ENCODE results near the gene RAB44. TPM values are rescaled to one million over a fixed set of nuclear protein-coding genes. Genes with fewer than 3 reads are reported as not detected.

RAB44 gene
- polyA plus RNA-seq, 2 of the 4 experiments (the other 2 are of a cell fraction): 0.04 to 0.09 TPM

- no peaks in the 10 kb centered on the region for H3K9me3 ChIP-seq
- TF ChIP-seq HOXA7 (CRISPR knock-in tag; IDR thresholded peaks at IDR 0.05) (no peak), JUNB (IDR thresholded peaks at IDR 0.05) (no peak), BHLHE40 (IDR thresholded peaks at IDR 0.05; ENCODE audit: low read depth, low read length) (no peak), RARB (CRISPR knock-in tag; IDR thresholded peaks at IDR 0.05) (no peak), NR3C1 (IDR thresholded peaks at IDR 0.05) (no peak), HES2 (IDR thresholded peaks at IDR 0.05) (no peak), ATOH8 (CRISPR knock-in tag; IDR thresholded peaks at IDR 0.05; ENCODE audit: low read depth) (no peak)
- ChIA-PET CTCF (interaction anchor here (0.5 to 2.7 kb wide), 4 partner anchors 31 to 299 kb away, joined by 4 to 16 read pairs (median 10); no protein-coding TSS in a partner anchor), POLR2A (no interaction called here)
- FAIRE-seq (no peak), ATAC-seq (no peak), DNase-seq (ENCODE audit: low read depth in 1 of 2, low spot score in 1 of 2) (no peak)
- H3K4me2 ChIP-seq: no peak overlapping the region
- H3K4me1 ChIP-seq: no peaks in the 10 kb centered on the region
- H3K4me3 ChIP-seq: no peak overlapping the region
- no peak overlapping the region for H3K27ac ChIP-seq
- WGBS (ENCODE audit: missing lambda C conversion rate): 88% methylated on average over 5 of the region's 7 CpGs
Observed at GRCh38 chr6:36727505-36728021, 29.9 kb downstream of the RAB44 start.

GRCh38 chr6:36728289-36729160 is 30.9 kb downstream of the RAB44 start:
- WGBS (ENCODE audit: missing lambda C conversion rate): 74% methylated on average over 11 of the region's 11 CpGs
- TF ChIP-seq POLR2A (IDR thresholded peaks at IDR 0.05; ENCODE audit: low read length) (no peak), ZFP36 (IDR thresholded peaks at IDR 0.05; ENCODE audit: borderline replicate concordance, partially characterized antibody) (peak; percentile 84)
- ATAC-seq (no peak), FAIRE-seq (no peak), DNase-seq (ENCODE audit: low read depth in 1 of 2, low spot score in 1 of 2) (no peak)
- Histone ChIP-seq H3K9me3 (no peaks in the 10 kb centered on the region), H3K4me3 (no peak overlapping the region), H3K4me2 (no peak overlapping the region), H3K27ac (no peak overlapping the region), H3K4me1 (no peaks in the 10 kb centered on the region)
- ChIA-PET CTCF (interaction anchor here (0.5 to 2.7 kb wide), 4 partner anchors 30 to 300 kb away, joined by 4 to 16 read pairs (median 10); no protein-coding TSS in a partner anchor), POLR2A (no interaction called here)

GRCh38 chr6:36729161-36729524 is 31.5 kb downstream of the RAB44 start:
- FAIRE-seq (no peak), ATAC-seq (no peak), DNase-seq (ENCODE audit: low read depth in 1 of 2, low spot score in 1 of 2) (no peak)
- H3K9me3 ChIP-seq: no peaks in the 10 kb centered on the region
- no peak for TF ChIP-seq FOSL2 (IDR thresholded peaks at IDR 0.05)
- no peak for TF ChIP-seq FOSL2 (CRISPR knock-in tag; IDR thresholded peaks at IDR 0.05)
- TF ChIP-seq BHLHE40 (IDR thresholded peaks at IDR 0.05; ENCODE audit: low read depth, low read length): no peak
- TF ChIP-seq NR3C1 (IDR thresholded peaks at IDR 0.05): no peak
- no peak for TF ChIP-seq HES2 (IDR thresholded peaks at IDR 0.05)
- TF ChIP-seq ZNF302 (CRISPR knock-in tag; IDR thresholded peaks at IDR 0.05): no peak
- TF ChIP-seq E2F6 (IDR thresholded peaks at IDR 0.05; ENCODE audit: borderline replicate concordance, low read depth): no peak
- no peak for TF ChIP-seq HOXB13 (CRISPR knock-in tag; IDR thresholded peaks at IDR 0.05; ENCODE audit: low read depth)
- TF ChIP-seq RAD21 (conservative IDR thresholded peaks at IDR 0.05 in 1 of 2, IDR thresholded peaks at IDR 0.05 in 1 of 2): no peak
- no peak for TF ChIP-seq ZC3H11A (IDR thresholded peaks at IDR 0.05)
- CTCF ChIA-PET: interaction anchor here (2.5 to 2.7 kb wide), 3 partner anchors 30 to 114 kb away, joined by 9 to 16 read pairs (median 11); no protein-coding TSS in a partner anchor
- H3K4me3 ChIP-seq: no peak overlapping the region
- POLR2A ChIA-PET: no interaction called here
- 79% methylated on average over 3 of the region's 3 CpGs for WGBS (ENCODE audit: missing lambda C conversion rate)
- H3K4me1 ChIP-seq: no peaks in the 10 kb centered on the region
- no peak overlapping the region for H3K27ac ChIP-seq
- no peak overlapping the region for H3K4me2 ChIP-seq
